Measurements from ENCODE around the gene LTA.

The LTA gene

DNA sequence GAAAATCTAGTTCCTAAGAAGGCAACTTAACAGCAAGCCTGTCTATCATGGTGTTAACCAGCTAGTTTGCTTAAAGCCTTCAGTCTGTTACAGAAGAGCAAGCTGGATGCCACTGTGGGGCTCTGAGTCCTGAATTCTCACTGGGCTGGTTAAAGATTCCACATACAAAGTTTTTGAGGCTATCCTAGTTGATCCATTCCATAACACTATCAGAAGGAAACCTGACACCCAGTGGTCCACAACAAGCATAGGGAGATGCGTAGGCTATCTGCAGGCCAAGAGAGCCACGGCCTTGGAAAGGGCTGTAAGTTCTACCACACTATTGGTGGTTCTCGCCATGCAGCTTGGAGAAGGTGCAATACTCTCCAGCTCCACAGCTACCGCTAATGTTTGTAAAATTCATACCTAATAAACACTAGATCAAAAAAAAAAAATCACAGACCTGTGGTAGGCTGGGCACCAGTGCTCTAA, 43.7 kb upstream of the LTA start:
- no peaks in the 10 kb centered on the region for H3K79me2 ChIP-seq (ENCODE audit: low read length)
- H3K27ac ChIP-seq (ENCODE audit: low read length) = no peak overlapping the region
- H3K4me1 ChIP-seq (ENCODE audit: low read length) = no peaks in the 10 kb centered on the region
- no peaks in the 10 kb centered on the region for H3K27me3 ChIP-seq (replicated peaks; ENCODE audit: insufficient read depth, low read length)
- DNase-seq = no peak
- no peak overlapping the region for H3K9ac ChIP-seq (ENCODE audit: low read length)
- no peaks in the 10 kb centered on the region for H4K20me1 ChIP-seq (ENCODE audit: insufficient read depth, low read length)
- TF ChIP-seq EZH2phosphoT487 (IDR thresholded peaks at IDR 0.05; ENCODE audit: low read length) = no peak
- H3K4me2 ChIP-seq (ENCODE audit: low read depth, low read length) = no peak overlapping the region
- H3K9me2 ChIP-seq (replicated peaks; ENCODE audit: insufficient read depth, low read length) = no peaks in the 10 kb centered on the region
- H3F3A ChIP-seq (ENCODE audit: insufficient read depth, low read length) = peaks cover 18% of the 10 kb centered on the region
- H3K36me3 ChIP-seq (replicated peaks; ENCODE audit: insufficient read depth, low read length) = no peaks in the 10 kb centered on the region; the same call in 1 of the 2 replicates
- H3K4me3 ChIP-seq (ENCODE audit: low read length) = no peak overlapping the region
- H2AFZ ChIP-seq (ENCODE audit: low read length) = no peak overlapping the region
- no peaks in the 10 kb centered on the region for H3K9me3 ChIP-seq (replicated peaks; ENCODE audit: insufficient read depth, low read length)

DNA sequence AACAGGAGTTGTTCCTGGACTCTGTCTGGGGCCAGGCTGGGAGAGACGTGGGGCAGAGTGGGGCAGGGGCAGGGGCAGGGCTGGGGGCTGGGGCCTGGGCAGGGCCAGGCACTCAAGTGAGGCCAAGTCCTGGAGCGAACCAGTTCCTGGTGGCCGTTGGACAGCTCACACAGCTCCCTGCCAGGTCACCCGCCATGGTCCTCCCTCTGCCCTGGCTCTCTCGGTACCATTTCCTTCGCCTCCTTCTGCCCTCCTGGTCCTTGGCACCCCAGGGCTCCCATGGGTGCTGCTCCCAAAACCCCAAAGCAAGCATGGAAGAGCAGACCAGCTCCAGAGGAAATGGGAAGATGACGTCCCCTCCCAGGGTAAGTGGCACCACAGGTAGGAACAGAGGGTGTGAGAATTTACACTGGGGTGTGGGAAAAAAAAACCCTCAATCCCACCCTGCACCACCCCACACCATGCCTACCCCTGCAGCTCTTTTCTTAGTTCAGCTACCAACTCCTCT, 43.2 kb upstream of the LTA start, which contains the start of gene MCCD1:
Gene MCCD1, plus strand, starts transcription at position 142 of the 508 bp plus-strand sequence. Its CDS starts 53 bp downstream, at position 195.
- peaks cover 1% of the 10 kb centered on the region for H3K79me2 ChIP-seq (ENCODE audit: low read length)
- no peak for DNase-seq
- no peaks in the 10 kb centered on the region; the same call in none of the 2 replicates for H3K36me3 ChIP-seq (replicated peaks; ENCODE audit: insufficient read depth, low read length)
- no peak within 1 kb of the TSS for H3K27ac ChIP-seq (ENCODE audit: low read length)
- no peaks in the 10 kb centered on the region for H3K27me3 ChIP-seq (replicated peaks; ENCODE audit: insufficient read depth, low read length)
- no peak within 1 kb of the TSS for H2AFZ ChIP-seq (ENCODE audit: low read length)
- no peak within 1 kb of the TSS for H3K9ac ChIP-seq (ENCODE audit: low read length)
- H3K4me3 ChIP-seq (ENCODE audit: low read length) = no peak within 1 kb of the TSS
- H3K4me2 ChIP-seq (ENCODE audit: low read depth, low read length) = no peak within 1 kb of the TSS
- no peak for TF ChIP-seq EZH2 (optimal IDR thresholded peaks at IDR 0.05; ENCODE audit: low read depth, low read length)
- H3K9me2 ChIP-seq (replicated peaks; ENCODE audit: insufficient read depth, low read length) = no peaks in the 10 kb centered on the region
- H3K9me3 ChIP-seq (replicated peaks; ENCODE audit: insufficient read depth, low read length) = no peaks in the 10 kb centered on the region
- no peaks in the 10 kb centered on the region for H4K20me1 ChIP-seq (ENCODE audit: insufficient read depth, low read length)
- H3F3A ChIP-seq (ENCODE audit: insufficient read depth, low read length) = peaks cover 18% of the 10 kb centered on the region
- no peaks in the 10 kb centered on the region for H3K4me1 ChIP-seq (ENCODE audit: low read length)

DNA sequence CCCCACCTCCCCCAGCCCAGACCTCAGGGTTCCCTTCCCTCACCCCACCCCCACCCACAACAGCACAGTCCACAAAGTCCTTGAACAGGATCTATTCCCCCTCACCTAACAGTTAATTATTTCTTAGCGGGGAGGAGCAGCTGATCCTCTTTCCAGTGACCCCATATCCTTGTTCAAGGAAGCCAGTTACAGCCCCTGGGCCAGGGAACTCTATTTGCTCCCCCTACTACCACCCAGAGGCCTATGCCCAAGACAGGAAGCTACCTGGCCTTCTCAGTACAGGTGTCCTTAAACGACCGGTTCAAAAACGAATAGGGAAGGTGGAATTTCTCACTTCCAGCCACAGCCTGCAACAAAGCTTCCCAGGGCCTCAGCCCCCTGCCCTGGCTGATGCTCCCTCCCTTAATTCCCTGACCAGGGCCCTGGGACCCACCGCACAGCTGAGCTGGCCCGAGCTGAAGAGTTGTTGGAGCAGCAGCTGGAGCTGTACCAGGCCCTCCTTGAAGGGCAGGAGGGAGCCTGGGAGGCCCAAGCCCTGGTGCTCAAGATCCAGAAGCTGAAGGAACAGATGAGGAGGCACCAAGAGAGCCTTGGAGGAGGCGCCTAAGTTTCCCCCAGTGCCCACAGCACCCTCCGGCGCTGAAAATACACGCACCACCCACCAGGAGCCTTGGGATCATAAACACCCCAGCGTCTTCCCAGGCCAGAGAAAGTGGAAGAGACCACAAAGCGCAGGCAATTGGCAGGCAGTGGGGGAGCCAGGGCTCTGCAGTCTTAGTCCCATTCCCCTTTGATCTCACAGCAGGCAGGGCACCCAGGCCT, 42.5 kb upstream of the LTA start:
- TF ChIP-seq EZH2 (optimal IDR thresholded peaks at IDR 0.05; ENCODE audit: low read depth, low read length) (no peak), EZH2phosphoT487 (IDR thresholded peaks at IDR 0.05; ENCODE audit: low read length) (no peak)
- TF ChIP-seq, protein P1, sequence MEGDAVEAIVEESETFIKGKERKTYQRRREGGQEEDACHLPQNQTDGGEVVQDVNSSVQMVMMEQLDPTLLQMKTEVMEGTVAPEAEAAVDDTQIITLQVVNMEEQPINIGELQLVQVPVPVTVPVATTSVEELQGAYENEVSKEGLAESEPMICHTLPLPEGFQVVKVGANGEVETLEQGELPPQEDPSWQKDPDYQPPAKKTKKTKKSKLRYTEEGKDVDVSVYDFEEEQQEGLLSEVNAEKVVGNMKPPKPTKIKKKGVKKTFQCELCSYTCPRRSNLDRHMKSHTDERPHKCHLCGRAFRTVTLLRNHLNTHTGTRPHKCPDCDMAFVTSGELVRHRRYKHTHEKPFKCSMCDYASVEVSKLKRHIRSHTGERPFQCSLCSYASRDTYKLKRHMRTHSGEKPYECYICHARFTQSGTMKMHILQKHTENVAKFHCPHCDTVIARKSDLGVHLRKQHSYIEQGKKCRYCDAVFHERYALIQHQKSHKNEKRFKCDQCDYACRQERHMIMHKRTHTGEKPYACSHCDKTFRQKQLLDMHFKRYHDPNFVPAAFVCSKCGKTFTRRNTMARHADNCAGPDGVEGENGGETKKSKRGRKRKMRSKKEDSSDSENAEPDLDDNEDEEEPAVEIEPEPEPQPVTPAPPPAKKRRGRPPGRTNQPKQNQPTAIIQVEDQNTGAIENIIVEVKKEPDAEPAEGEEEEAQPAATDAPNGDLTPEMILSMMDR (IDR thresholded peaks at IDR 0.05; ENCODE audit: low read length) = no peak
- Histone ChIP-seq H3K9ac (ENCODE audit: low read length) (no peak overlapping the region), H3K4me3 (ENCODE audit: low read length) (no peak overlapping the region), H3K79me2 (ENCODE audit: low read length) (peaks cover 8% of the 10 kb centered on the region), H3K9me3 (replicated peaks; ENCODE audit: insufficient read depth, low read length) (no peaks in the 10 kb centered on the region), H3K27me3 (replicated peaks; ENCODE audit: insufficient read depth, low read length) (no peaks in the 10 kb centered on the region), H3F3A (ENCODE audit: insufficient read depth, low read length) (peaks cover 21% of the 10 kb centered on the region), H3K9me2 (replicated peaks; ENCODE audit: insufficient read depth, low read length) (no peaks in the 10 kb centered on the region), H3K36me3 (replicated peaks; ENCODE audit: insufficient read depth, low read length) (peaks cover under 1% of the 10 kb centered on the region), H3K27ac (ENCODE audit: low read length) (no peak overlapping the region), H2AFZ (ENCODE audit: low read length) (no peak overlapping the region), H4K20me1 (ENCODE audit: insufficient read depth, low read length) (no peaks in the 10 kb centered on the region), H3K4me1 (ENCODE audit: low read length) (no peaks in the 10 kb centered on the region), H3K4me2 (ENCODE audit: low read depth, low read length) (no peak overlapping the region)
- no peak for DNase-seq

DNA sequence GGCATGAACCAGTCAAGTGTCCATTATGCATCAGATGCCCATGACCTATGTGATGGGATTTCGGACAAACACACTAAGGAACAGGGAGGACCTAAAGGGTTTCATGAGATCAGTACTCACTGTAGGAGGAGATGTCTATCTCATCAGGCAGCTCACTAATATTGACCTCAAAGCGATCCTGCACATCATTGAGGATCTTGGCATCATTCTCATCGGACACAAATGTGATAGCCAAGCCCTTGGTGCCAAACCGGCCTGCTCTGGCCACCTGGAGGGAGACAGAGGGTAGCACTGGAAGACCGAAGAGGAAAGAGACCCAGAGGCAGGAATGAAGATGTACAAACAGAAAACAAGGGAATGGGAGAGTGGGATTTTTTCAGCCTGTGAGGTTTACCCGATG, 41.4 kb upstream of the LTA start:
- H3K9ac ChIP-seq (ENCODE audit: low read length) = no peak overlapping the region
- H3K27me3 ChIP-seq (replicated peaks; ENCODE audit: insufficient read depth, low read length) = no peaks in the 10 kb centered on the region
- H4K20me1 ChIP-seq (ENCODE audit: insufficient read depth, low read length) = peaks cover 3% of the 10 kb centered on the region
- H3K27ac ChIP-seq (ENCODE audit: low read length) = no peak overlapping the region
- no peak overlapping the region for H3K4me3 ChIP-seq (ENCODE audit: low read length)
- peaks cover 7% of the 10 kb centered on the region for H3K36me3 ChIP-seq (replicated peaks; ENCODE audit: insufficient read depth, low read length)
- H3K9me3 ChIP-seq (replicated peaks; ENCODE audit: insufficient read depth, low read length) = no peaks in the 10 kb centered on the region
- H3K9me2 ChIP-seq (replicated peaks; ENCODE audit: insufficient read depth, low read length) = no peaks in the 10 kb centered on the region
- no peak overlapping the region for H3K4me2 ChIP-seq (ENCODE audit: low read depth, low read length)
- no peak for TF ChIP-seq EZH2 (optimal IDR thresholded peaks at IDR 0.05; ENCODE audit: low read depth, low read length)
- TF ChIP-seq, protein P1 (IDR thresholded peaks at IDR 0.05; ENCODE audit: low read length) = no peak
- peaks cover 19% of the 10 kb centered on the region for H3K79me2 ChIP-seq (ENCODE audit: low read length)
- DNase-seq = no peak
- H2AFZ ChIP-seq (ENCODE audit: low read length) = no peak overlapping the region
- no peaks in the 10 kb centered on the region for H3K4me1 ChIP-seq (ENCODE audit: low read length)
- H3F3A ChIP-seq (ENCODE audit: insufficient read depth, low read length) = peaks cover 23% of the 10 kb centered on the region
